Esophagus muscularis mucosa (tissue), 4 donors: ENCODE results near the gene TPH2.

Experiments used
- CTCF ChIP-seq, 3 experiments: fragments of 200-600 bp in 2 of 3; fragments of 450-650 bp in 1 of 3; sonication (generic) in 2 of 3; IDR thresholded peaks; one replicate each; pipeline ENCODE4 v1.5.1; 2017 to 2019; ENCODE audit warnings: antibody characterized with exemption in 3 of 3, mild to moderate bottlenecking in 2 of 3, moderate library complexity in 1 of 3
- EP300 ChIP-seq: sonication (generic); formaldehyde crosslinking; IDR thresholded peaks from one replicate; pipeline ENCODE4 v1.6.1; 2017; ENCODE audit warnings: antibody characterized with exemption
- POLR2A ChIP-seq: fragments of 450-650 bp; IDR thresholded peaks from one replicate; pipeline ENCODE4 v1.6.1; 2017; ENCODE audit warnings: antibody characterized with exemption, moderate library complexity, mild to moderate bottlenecking, low read depth
- POLR2AphosphoS5 ChIP-seq, 2 donors: sonication (generic); formaldehyde crosslinking; IDR thresholded peaks; one replicate each; pipeline ENCODE4 v1.6.1; 2017; ENCODE audit warnings: antibody characterized with exemption in 2 of 2

- TF ChIP-seq POLR2A: no peak
- TF ChIP-seq CTCF (IDR thresholded peaks at IDR 0.05): no peak
- TF ChIP-seq POLR2AphosphoS5 (IDR thresholded peaks at IDR 0.05): no peak
- no peak for TF ChIP-seq EP300
Observed at GRCh38 chr12:71967211-71967610, 28.6 kb downstream of the TPH2 start.
